MCF 10A (cell line): ENCODE measurements around the gene RPL21. TPM values are rescaled to one million over a fixed set of nuclear protein-coding genes. Genes with fewer than 3 reads are reported as not detected.

Experiments used
- BruUV-seq: library from RNA; stranded (reverse); fragments of 400-500 nt; replicated peaks from 2 replicates; lab custom pipeline; 2021; lab: Mats Ljungman, UMichigan
- CTCF ChIA-PET: fragments of 300-600 bp; sonication (Branson Sonifier 250); formaldehyde crosslinking; extraction: SDS; loops from one replicate; lab custom pipeline; 2021; ENCODE audit warnings: antibody characterized with exemption, inconsistent platforms; lab: Yijun Ruan, JAX
- POLR2A ChIA-PET: fragments of 300-600, 350-650 bp; sonication (Branson Sonifier 250); formaldehyde crosslinking; extraction: SDS; loops from one replicate; lab custom pipeline; 2020; ENCODE audit warnings: antibody characterized with exemption, inconsistent platforms; lab: Yijun Ruan, JAX
- DNase-seq: peaks from one replicate; pipeline ENCODE4 v3.0.0-alpha.2; 2018; ENCODE audit not compliant: unreplicated experiment
- H3K27ac Mint-ChIP-seq: one replicate; pipeline ENCODE4 v1.8.0; 2022; ENCODE audit warnings: mild to moderate bottlenecking, low read depth, mixed read lengths; ENCODE audit not compliant: unreplicated experiment
- H3K27me3 Mint-ChIP-seq: one replicate; pipeline ENCODE4 v1.8.0; 2022; ENCODE audit warnings: mixed read lengths; ENCODE audit not compliant: insufficient read depth, unreplicated experiment
- H3K36me3 Mint-ChIP-seq: one replicate; pipeline ENCODE4 v1.8.0; 2022; ENCODE audit warnings: mild to moderate bottlenecking, moderate library complexity, mixed read lengths; ENCODE audit not compliant: insufficient read depth, unreplicated experiment
- H3K4me1 Mint-ChIP-seq: one replicate; pipeline ENCODE4 v1.8.0; 2022; ENCODE audit warnings: mixed read lengths; ENCODE audit not compliant: insufficient read depth, unreplicated experiment
- H3K4me3 Mint-ChIP-seq: one replicate; pipeline ENCODE4 v1.8.0; 2022; ENCODE audit warnings: mild to moderate bottlenecking, moderate library complexity, mixed read lengths; ENCODE audit not compliant: unreplicated experiment
- H3K9me3 Mint-ChIP-seq: one replicate; pipeline ENCODE4 v1.8.0; 2022; ENCODE audit warnings: mixed read lengths; ENCODE audit not compliant: unreplicated experiment
- intact Hi-C: fragments of 100-400 bp; cut with micrococcal nuclease; formaldehyde crosslinking; loops from 2 replicates; pipeline ENCODE4 v1.14.1; 2022
- total RNA-seq: library from RNA; stranded (reverse); gene quantifications from 2 replicates; pipeline ENCODE4 v1.2.3, GENCODE V29; 2022
- TF ChIP-seq, protein P1 (sequence below): fragments of 200-600 bp; IDR thresholded peaks from one replicate; pipeline ENCODE4 v1.8.0; 2022; ENCODE audit warnings: antibody characterized with exemption, mild to moderate bottlenecking; ENCODE audit not compliant: unreplicated experiment

The RPL21 gene
- total RNA-seq, 1 experiment from 2014 or later, result 1,293 TPM

DNA sequence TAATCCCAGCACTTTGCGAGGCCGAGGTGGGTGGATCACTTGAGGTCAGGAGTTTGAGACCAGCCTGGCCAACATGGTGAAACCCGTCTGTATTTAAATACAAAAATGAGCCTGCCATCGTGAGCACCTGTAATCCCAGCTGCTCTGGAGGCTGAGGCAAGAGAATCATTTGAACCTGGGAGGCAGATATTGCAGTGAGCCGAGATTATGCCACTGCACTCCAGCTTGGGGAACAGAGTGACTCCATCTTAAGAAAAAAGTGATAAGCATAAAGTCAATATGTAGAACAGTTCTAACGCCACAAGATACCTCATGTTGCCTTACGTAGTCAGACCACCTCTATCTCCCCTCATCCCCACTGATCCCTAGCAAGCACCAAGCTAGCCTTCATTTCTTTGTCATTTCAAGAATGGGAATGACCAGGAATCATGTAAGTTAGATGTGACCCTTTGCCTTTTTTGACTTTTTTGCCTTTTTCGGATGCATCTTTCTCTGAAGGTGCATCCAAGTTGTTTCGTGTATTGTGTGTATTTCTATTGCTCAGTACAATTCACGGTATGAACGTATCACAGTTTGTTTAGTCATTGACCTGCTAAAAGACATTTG is 6.4 kb downstream of the RPL21 start:
- ChIA-PET POLR2A (interaction anchor here (0.7 to 2.3 kb wide), 5 partner anchors 10 to 87 kb away, joined by 3 to 8 read pairs (median 3); partner anchors contain the start of gene RASL11A), CTCF (interaction anchor here (0.6 to 2.0 kb wide), 4 partner anchors 13 to 273 kb away, joined by 4 to 5 read pairs (median 4); partner anchors contain the start of gene RASL11A)
- H3K4me1 Mint-ChIP-seq, result peaks cover 15% of the 10 kb centered on the region
- no TSS peak for BruUV-seq
- H3K9me3 Mint-ChIP-seq, result no peaks in the 10 kb centered on the region
- peaks cover 89% of the 10 kb centered on the region for H3K36me3 Mint-ChIP-seq
- intact Hi-C loops, result no loop called here
- no peak overlapping the region for H3K27ac Mint-ChIP-seq
- H3K4me3 Mint-ChIP-seq, result no peak overlapping the region
- no peaks in the 10 kb centered on the region for H3K27me3 Mint-ChIP-seq
- DNase-seq, result no peak
- TF ChIP-seq, protein P1, sequence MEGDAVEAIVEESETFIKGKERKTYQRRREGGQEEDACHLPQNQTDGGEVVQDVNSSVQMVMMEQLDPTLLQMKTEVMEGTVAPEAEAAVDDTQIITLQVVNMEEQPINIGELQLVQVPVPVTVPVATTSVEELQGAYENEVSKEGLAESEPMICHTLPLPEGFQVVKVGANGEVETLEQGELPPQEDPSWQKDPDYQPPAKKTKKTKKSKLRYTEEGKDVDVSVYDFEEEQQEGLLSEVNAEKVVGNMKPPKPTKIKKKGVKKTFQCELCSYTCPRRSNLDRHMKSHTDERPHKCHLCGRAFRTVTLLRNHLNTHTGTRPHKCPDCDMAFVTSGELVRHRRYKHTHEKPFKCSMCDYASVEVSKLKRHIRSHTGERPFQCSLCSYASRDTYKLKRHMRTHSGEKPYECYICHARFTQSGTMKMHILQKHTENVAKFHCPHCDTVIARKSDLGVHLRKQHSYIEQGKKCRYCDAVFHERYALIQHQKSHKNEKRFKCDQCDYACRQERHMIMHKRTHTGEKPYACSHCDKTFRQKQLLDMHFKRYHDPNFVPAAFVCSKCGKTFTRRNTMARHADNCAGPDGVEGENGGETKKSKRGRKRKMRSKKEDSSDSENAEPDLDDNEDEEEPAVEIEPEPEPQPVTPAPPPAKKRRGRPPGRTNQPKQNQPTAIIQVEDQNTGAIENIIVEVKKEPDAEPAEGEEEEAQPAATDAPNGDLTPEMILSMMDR, result no peak

DNA sequence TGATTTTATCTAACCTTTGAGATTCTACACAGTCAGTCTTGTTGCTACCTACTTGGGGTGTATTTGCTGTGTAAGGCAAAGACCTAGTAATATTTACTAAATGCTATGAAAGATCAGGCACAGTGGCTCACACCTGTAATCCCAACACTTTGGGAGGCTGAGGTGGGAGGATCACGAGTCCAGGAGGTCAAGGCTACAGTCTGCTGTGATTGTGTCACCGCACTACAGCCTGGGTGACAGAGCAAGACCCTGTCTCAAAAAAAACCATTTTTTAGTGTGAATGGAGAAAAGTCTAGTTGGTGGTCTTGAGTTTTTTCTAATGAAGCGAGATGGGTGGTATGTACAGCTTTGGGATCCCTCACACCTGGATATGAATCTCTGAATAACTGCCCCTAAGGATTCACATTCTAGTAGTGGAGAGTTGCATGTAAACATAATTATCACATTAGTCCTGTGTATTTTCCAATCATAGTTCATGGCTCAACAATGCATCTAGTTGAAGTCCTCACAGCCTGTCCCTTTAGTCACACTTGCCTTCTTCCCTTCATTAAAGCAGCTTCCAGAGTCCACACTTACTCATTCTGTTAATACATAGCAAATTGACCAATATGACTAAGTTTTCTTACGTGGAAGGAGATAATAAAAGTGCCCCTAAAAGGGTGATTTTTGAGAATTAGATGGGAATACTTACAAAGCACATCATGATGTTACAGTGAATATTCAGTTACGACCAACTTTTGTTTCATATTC is 7.5 kb downstream of the RPL21 start:
- DNase-seq, result no peak
- no TSS peak for BruUV-seq
- TF ChIP-seq, protein P1, result no peak
- POLR2A ChIA-PET, result interaction anchor here (0.7 to 2.1 kb wide), 3 partner anchors 10 to 88 kb away, joined by 3 to 6 read pairs (median 4); no protein-coding TSS in a partner anchor
- no peaks in the 10 kb centered on the region for H3K27me3 Mint-ChIP-seq
- peaks cover 88% of the 10 kb centered on the region for H3K36me3 Mint-ChIP-seq
- CTCF ChIA-PET, result interaction anchor here (1.2 kb wide), 1 partner anchor 14 kb away, joined by 3 read pairs; no protein-coding TSS in a partner anchor
- H3K4me3 Mint-ChIP-seq, result no peak overlapping the region
- no peak overlapping the region for H3K27ac Mint-ChIP-seq
- H3K4me1 Mint-ChIP-seq, result peaks cover 12% of the 10 kb centered on the region
- intact Hi-C loops, result no loop called here
- H3K9me3 Mint-ChIP-seq, result no peaks in the 10 kb centered on the region

DNA sequence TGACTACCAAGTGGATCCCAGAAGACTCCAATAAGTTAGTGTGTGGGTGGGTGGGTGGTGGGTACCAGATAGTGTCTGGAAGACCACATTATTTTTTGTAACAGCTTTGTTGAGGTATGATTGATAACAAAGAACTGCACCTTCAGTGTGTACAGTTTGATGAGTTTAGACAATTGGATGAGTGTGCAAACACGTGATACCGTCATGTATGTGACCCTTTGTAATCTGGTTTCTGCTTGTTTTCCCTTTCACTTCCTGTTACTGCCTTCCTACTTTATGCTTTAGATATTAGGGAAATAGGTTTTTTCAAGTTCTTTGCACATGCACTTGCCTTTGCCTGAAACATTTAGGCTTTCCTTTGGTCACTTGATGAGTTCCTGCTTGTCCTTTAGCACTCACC is 8.5 kb downstream of the RPL21 start:
- Mint-ChIP-seq H3K4me3 (no peak overlapping the region), H3K27me3 (no peaks in the 10 kb centered on the region), H3K4me1 (peaks cover 9% of the 10 kb centered on the region), H3K9me3 (no peaks in the 10 kb centered on the region), H3K27ac (no peak overlapping the region), H3K36me3 (peaks cover 78% of the 10 kb centered on the region)
- POLR2A ChIA-PET, result interaction anchor here (0.6 to 2.1 kb wide), 5 partner anchors 9 to 101 kb away, joined by 3 to 6 read pairs (median 3); partner anchors contain the start of genes RASL11A and RPL21
- intact Hi-C loops, result no loop called here
- CTCF ChIA-PET, result interaction anchor here (0.6 to 1.2 kb wide), 2 partner anchors 13 to 89 kb away, joined by 3 read pairs; no protein-coding TSS in a partner anchor
- BruUV-seq, result no TSS peak
- no peak for DNase-seq
- TF ChIP-seq, protein P1, result no peak

DNA sequence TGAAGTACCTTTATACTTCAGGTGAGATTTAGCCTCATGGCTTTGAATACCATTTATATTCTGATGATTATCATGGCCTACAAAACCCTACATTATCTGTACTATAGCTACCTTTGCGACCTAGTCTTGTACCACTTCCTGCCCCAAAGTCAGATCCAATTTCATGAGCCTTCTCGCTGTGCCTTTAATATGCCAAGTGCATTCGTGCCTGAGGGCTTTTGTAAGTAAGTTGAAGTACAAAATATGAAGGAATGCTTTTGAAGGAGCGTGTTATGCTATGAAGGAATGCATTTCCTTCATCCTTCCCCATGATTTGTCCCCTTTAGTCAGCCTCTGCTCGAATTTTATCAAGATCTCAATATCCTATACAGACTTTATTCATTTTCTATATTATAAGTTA is 10.0 kb downstream of the RPL21 start:
- no TSS peak for BruUV-seq
- DNase-seq, result no peak
- Mint-ChIP-seq H3K4me1 (peaks cover 9% of the 10 kb centered on the region), H3K9me3 (no peaks in the 10 kb centered on the region), H3K36me3 (peaks cover 70% of the 10 kb centered on the region), H3K27me3 (no peaks in the 10 kb centered on the region), H3K27ac (peak overlapping the region; percentile 31), H3K4me3 (no peak overlapping the region)
- intact Hi-C loops, result no loop called here
- ChIA-PET CTCF (interaction anchor here (0.9 kb wide), 1 partner anchor 101 kb away, joined by 3 read pairs; no protein-coding TSS in a partner anchor), POLR2A (interaction anchor here (0.6 to 2.0 kb wide), 2 partner anchors 9 to 90 kb away, joined by 4 to 5 read pairs; no protein-coding TSS in a partner anchor)
- TF ChIP-seq, protein P1, result no peak
